ENCODE results near the gene PIGBOS1. TPM values are rescaled to one million over a fixed set of nuclear protein-coding genes. Genes with fewer than 3 reads are reported as not detected.
A peak's percentile ranks its signal among the peaks of the same experiment; 100 is the strongest.

PIGBOS1 gene
- total and polyA plus RNA-seq, 2 experiments from 2014 or later: 9.1 to 16.7 TPM

GRCh38 chr15:55288006-55288717 is 30.8 kb downstream of the PIGBOS1 start:
- Histone ChIP-seq H3K36me3 (ENCODE audit: insufficient read depth) (no peaks in the 10 kb centered on the region), H3F3A (replicated peaks; ENCODE audit: low read depth) (no peaks in the 10 kb centered on the region), H3K4me1 (ENCODE audit: insufficient read depth) (peaks cover 6% of the 10 kb centered on the region), H3K79me2 (replicated peaks; ENCODE audit: insufficient read depth) (no peaks in the 10 kb centered on the region), H3K27ac (ENCODE audit: low read depth) (no peak overlapping the region), H3K9me2 (ENCODE audit: insufficient read depth) (no peaks in the 10 kb centered on the region), H3K4me3 (peak overlapping the region; percentile 89; the same call in 1 of the 2 replicates), H2AFZ (peak overlapping the region; percentile 100; the same call in 1 of the 2 replicates), H3K4me2 (peak overlapping the region; percentile 73), H3K27me3 (ENCODE audit: insufficient read depth) (peaks cover 11% of the 10 kb centered on the region), H4K20me1 (replicated peaks; ENCODE audit: insufficient read depth) (no peaks in the 10 kb centered on the region)
- no peaks in the 10 kb centered on the region; the same call in 2 of the 3 replicates for H3K36me3 Mint-ChIP-seq (ENCODE audit: low read depth)
- peaks cover 8% of the 10 kb centered on the region for H3K27me3 Mint-ChIP-seq (ENCODE audit: insufficient read depth, low read depth, poor library complexity)
- peak overlapping the region; percentile 79; the same call in 2 of the 3 replicates for H3K4me3 Mint-ChIP-seq
- DNase-seq (ENCODE audit: low spot score) (no peak), ATAC-seq (no peak)
- H3K9me3 Mint-ChIP-seq: no peaks in the 10 kb centered on the region
- H3K4me1 Mint-ChIP-seq: peaks cover 13% of the 10 kb centered on the region
- H3K27ac Mint-ChIP-seq: no peak overlapping the region
- TF ChIP-seq CTCF (conservative IDR thresholded peaks at IDR 0.05; ENCODE audit: low read depth in 2 of 2): no peak
- TF ChIP-seq JUNB (IDR thresholded peaks at IDR 0.05; ENCODE audit: unreplicated experiment): no peak
- no peak for TF ChIP-seq ZNF462 (CRISPR knock-in tag; IDR thresholded peaks at IDR 0.05)
- no peak for TF ChIP-seq EZH2phosphoT487 (IDR thresholded peaks at IDR 0.05; ENCODE audit: unreplicated experiment)
- no peak for TF ChIP-seq REST (IDR thresholded peaks at IDR 0.05; ENCODE audit: unreplicated experiment)
- no peak for TF ChIP-seq NANOG (IDR thresholded peaks at IDR 0.05; ENCODE audit: borderline replicate concordance)
- no peak for TF ChIP-seq POLR2AphosphoS5 (IDR thresholded peaks at IDR 0.05; ENCODE audit: low read depth)
- TF ChIP-seq ETS1 (IDR thresholded peaks at IDR 0.05): no peak
- TF ChIP-seq ZNF331 (CRISPR knock-in tag; IDR thresholded peaks at IDR 0.05; ENCODE audit: low read depth): no peak
- no peak for TF ChIP-seq STAT1 (IDR thresholded peaks at IDR 0.05; ENCODE audit: unreplicated experiment)
- TF ChIP-seq CREB1 (CRISPR knock-in tag; IDR thresholded peaks at IDR 0.05; ENCODE audit: low read depth): no peak
- no peak for TF ChIP-seq EZH2 (IDR thresholded peaks at IDR 0.05; ENCODE audit: low read depth, unreplicated experiment)
- TF ChIP-seq ZNF114 (CRISPR knock-in tag; IDR thresholded peaks at IDR 0.05): no peak

Measured in GM23338 (cell line).